Transverse colon (tissue), 4 donors: ENCODE results near the gene KIF16B.

Experiments used
- CTCF ChIP-seq, 5 experiments: fragments of 200-600 bp in 3 of 5; fragments of 450-650 bp in 2 of 5; sonication (generic) in 3 of 5; IDR thresholded peaks; 1 replicate in 2 of 5; 2 replicates in 3 of 5; pipeline ENCODE4 v1.5.1; 2016 to 2017; ENCODE audit warnings: antibody characterized with exemption in 5 of 5, inconsistent platforms in 3 of 5, mild to moderate bottlenecking in 2 of 5, moderate library complexity in 1 of 5
- EP300 ChIP-seq: sonication (generic); formaldehyde crosslinking; IDR thresholded peaks from one replicate; pipeline ENCODE4 v1.6.1; 2017; ENCODE audit warnings: antibody characterized with exemption, low read depth
- POLR2A ChIP-seq: fragments of 450-650 bp; IDR thresholded peaks from one replicate; pipeline ENCODE4 v1.6.1; 2016; ENCODE audit warnings: antibody characterized with exemption, mild to moderate bottlenecking, moderate library complexity
- POLR2AphosphoS5 ChIP-seq, 3 donors: sonication (generic); formaldehyde crosslinking; IDR thresholded peaks; one replicate each; pipeline ENCODE4 v1.6.1; 2016; ENCODE audit warnings: antibody characterized with exemption in 3 of 3

GRCh38 chr20:16483024-16483423, 90.2 kb downstream of the KIF16B start:
- TF ChIP-seq CTCF (IDR thresholded peaks at IDR 0.05): no peak
- no peak for TF ChIP-seq POLR2AphosphoS5 (IDR thresholded peaks at IDR 0.05)
- TF ChIP-seq POLR2A: no peak
- no peak for TF ChIP-seq EP300
